ENCODE data around the gene UBE2E2.

UBE2E2 gene

GRCh38 chr3:23377928-23378672, 175.0 kb downstream of the UBE2E2 start:
- no peak for DNase-seq (ENCODE audit: low read depth in 2 of 2, low spot score in 1 of 2)

- no peak for DNase-seq (ENCODE audit: low read depth in 2 of 2, low spot score in 1 of 2)
These were observed 180.7 kb downstream of the UBE2E2 start for GRCh38 chr3:23383875-23384274.

- no peak for DNase-seq (ENCODE audit: low read depth in 2 of 2, low spot score in 1 of 2)
These were observed 182.2 kb downstream of the UBE2E2 start for GRCh38 chr3:23385327-23385726.

- DNase-seq (ENCODE audit: low read depth in 2 of 2, low spot score in 1 of 2): no peak
These were observed 184.3 kb downstream of the UBE2E2 start for GRCh38 chr3:23387286-23387918.

- no peak for DNase-seq (ENCODE audit: low read depth in 2 of 2, low spot score in 1 of 2)
These were observed 186.0 kb downstream of the UBE2E2 start for GRCh38 chr3:23389089-23389488.

- no peak for DNase-seq (ENCODE audit: low read depth in 2 of 2, low spot score in 1 of 2)
These were observed 186.6 kb downstream of the UBE2E2 start for GRCh38 chr3:23389686-23390085.

GRCh38 chr3:23390446-23390845, 187.3 kb downstream of the UBE2E2 start:
- DNase-seq (ENCODE audit: low read depth in 2 of 2, low spot score in 1 of 2): no peak

- DNase-seq (ENCODE audit: low read depth in 2 of 2, low spot score in 1 of 2): no peak
These were observed 187.9 kb downstream of the UBE2E2 start for GRCh38 chr3:23390989-23391553.

GRCh38 chr3:23395115-23395514, 192.0 kb downstream of the UBE2E2 start:
- DNase-seq (ENCODE audit: low read depth in 2 of 2, low spot score in 1 of 2): no peak

- no peak for DNase-seq (ENCODE audit: low read depth in 2 of 2, low spot score in 1 of 2)
These were observed 193.6 kb downstream of the UBE2E2 start for GRCh38 chr3:23396746-23397145.

GRCh38 chr3:23399221-23399620, 196.1 kb downstream of the UBE2E2 start:
- no peak for DNase-seq (ENCODE audit: low read depth in 2 of 2, low spot score in 1 of 2)

- no peak for DNase-seq (ENCODE audit: low read depth in 2 of 2, low spot score in 1 of 2)
These were observed 199.8 kb downstream of the UBE2E2 start for GRCh38 chr3:23402728-23403492.

GRCh38 chr3:23404246-23404645, 201.1 kb downstream of the UBE2E2 start:
- DNase-seq (ENCODE audit: low read depth in 2 of 2, low spot score in 1 of 2): no peak

- DNase-seq (ENCODE audit: low read depth in 2 of 2, low spot score in 1 of 2): no peak
These were observed 202.0 kb downstream of the UBE2E2 start for GRCh38 chr3:23405081-23405480.

- no peak for DNase-seq (ENCODE audit: low read depth in 2 of 2, low spot score in 1 of 2)
These were observed 203.5 kb downstream of the UBE2E2 start for GRCh38 chr3:23406601-23407000.

- no peak for DNase-seq (ENCODE audit: low read depth in 2 of 2, low spot score in 1 of 2)
These were observed 214.9 kb downstream of the UBE2E2 start for GRCh38 chr3:23418026-23418425.

GRCh38 chr3:23421811-23422516, 218.8 kb downstream of the UBE2E2 start:
- no peak for DNase-seq (ENCODE audit: low read depth in 2 of 2, low spot score in 1 of 2)

GRCh38 chr3:23422517-23422851, 219.4 kb downstream of the UBE2E2 start:
- DNase-seq (ENCODE audit: low read depth in 2 of 2, low spot score in 1 of 2): no peak

- no peak for DNase-seq (ENCODE audit: low read depth in 2 of 2, low spot score in 1 of 2)
These were observed 222.3 kb downstream of the UBE2E2 start for GRCh38 chr3:23425410-23425809.

GRCh38 chr3:23430781-23431398, 227.8 kb downstream of the UBE2E2 start:
- DNase-seq (ENCODE audit: low read depth in 2 of 2, low spot score in 1 of 2): no peak

GRCh38 chr3:23431764-23432163, 228.6 kb downstream of the UBE2E2 start:
- no peak for DNase-seq (ENCODE audit: low read depth in 2 of 2, low spot score in 1 of 2)
